ENCODE data around the gene LARP4B. TPM values are rescaled to one million over a fixed set of nuclear protein-coding genes. Genes with fewer than 3 reads are reported as not detected.

LARP4B gene
- total RNA-seq, 2 experiments from 2014 or later = 64.8 to 143 TPM

GRCh38 chr10:786633-787474 lies 144.7 kb downstream of the LARP4B start:
- Histone ChIP-seq H3K4me2 (ENCODE audit: low read length) (no peak overlapping the region), H4K20me1 (ENCODE audit: insufficient read depth, low read length) (no peaks in the 10 kb centered on the region), H3K4me3 (ENCODE audit: low read depth, low read length, poor library complexity, severe bottlenecking) (no peak overlapping the region), H3K79me2 (ENCODE audit: insufficient read depth, low read depth, low read length) (no peaks in the 10 kb centered on the region), H3K9me3 (ENCODE audit: low read length) (no peaks in the 10 kb centered on the region), H3K36me3 (ENCODE audit: insufficient read depth, low read length) (no peaks in the 10 kb centered on the region), H3K4me1 (ENCODE audit: insufficient read depth, low read length, poor library complexity, severe bottlenecking) (no peaks in the 10 kb centered on the region), H3K9me2 (ENCODE audit: insufficient read depth, low read length) (no peaks in the 10 kb centered on the region), H2AFZ (ENCODE audit: low read length) (no peak overlapping the region), H3K27ac (ENCODE audit: low read depth, low read length, poor library complexity, severe bottlenecking) (no peak overlapping the region)
- ChIA-PET POLR2A (no interaction called here), CTCF (ENCODE audit: unreplicated experiment) (no interaction called here)
- DNase-seq (ENCODE audit: low spot score) = no peak
- intact Hi-C loops (cut with micrococcal nuclease; ENCODE audit: unreplicated experiment) = no loop called here
- BruUV-seq (replicated peaks) = no TSS peak
- TF ChIP-seq CTCF (conservative IDR thresholded peaks at IDR 0.05; ENCODE audit: low read length) (no peak), EZH2phosphoT487 (IDR thresholded peaks at IDR 0.05; ENCODE audit: borderline replicate concordance, low read depth, low read length) (no peak)

GRCh38 chr10:785861-786214 lies 145.7 kb downstream of the LARP4B start:
- Histone ChIP-seq H3K27ac (ENCODE audit: low read depth, low read length, poor library complexity, severe bottlenecking) (no peak overlapping the region), H3K4me3 (ENCODE audit: low read depth, low read length, poor library complexity, severe bottlenecking) (no peak overlapping the region), H3K79me2 (ENCODE audit: insufficient read depth, low read depth, low read length) (no peaks in the 10 kb centered on the region), H4K20me1 (ENCODE audit: insufficient read depth, low read length) (no peaks in the 10 kb centered on the region), H2AFZ (ENCODE audit: low read length) (no peak overlapping the region), H3K9me2 (ENCODE audit: insufficient read depth, low read length) (no peaks in the 10 kb centered on the region), H3K4me1 (ENCODE audit: insufficient read depth, low read length, poor library complexity, severe bottlenecking) (no peaks in the 10 kb centered on the region), H3K9me3 (ENCODE audit: low read length) (no peaks in the 10 kb centered on the region), H3K36me3 (ENCODE audit: insufficient read depth, low read length) (no peaks in the 10 kb centered on the region), H3K4me2 (ENCODE audit: low read length) (no peak overlapping the region)
- intact Hi-C loops (cut with micrococcal nuclease; ENCODE audit: unreplicated experiment) = no loop called here
- POLR2A ChIA-PET = interaction anchor here (0.6 kb wide), 1 partner anchor 389 kb away, joined by 5 read pairs; no protein-coding TSS in a partner anchor
- no peak for TF ChIP-seq CTCF (conservative IDR thresholded peaks at IDR 0.05; ENCODE audit: low read length)
- no peak for TF ChIP-seq EZH2phosphoT487 (IDR thresholded peaks at IDR 0.05; ENCODE audit: borderline replicate concordance, low read depth, low read length)
- no TSS peak for BruUV-seq (replicated peaks)
- CTCF ChIA-PET (ENCODE audit: unreplicated experiment) = no interaction called here
- no peak for DNase-seq (ENCODE audit: low spot score)

Data from OCI-LY7 (cell line).